H1 (cell line): ENCODE data around the gene ITM2A. TPM values are rescaled to one million over a fixed set of nuclear protein-coding genes. Genes with fewer than 3 reads are reported as not detected.

Source experiments
- CTCF ChIA-PET: fragments of 300-600 bp; sonication (Branson Sonifier 250); formaldehyde crosslinking; loops from one replicate; lab custom pipeline; 2021; ENCODE audit not compliant: partially characterized antibody; lab: Charles Lee
- POLR2A ChIA-PET: fragments of 300-600 bp; sonication (Branson Sonifier 250); formaldehyde crosslinking; loops from one replicate; lab custom pipeline; 2021; ENCODE audit warnings: inconsistent platforms; ENCODE audit not compliant: partially characterized antibody; lab: Charles Lee
- DNase-seq, 2 experiments: peaks; one replicate each; pipeline versions ENCODE4 v3.0.0 to v3.0.0-alpha.2; 2010 to 2022; ENCODE audit warnings: low spot score in 2 of 2, low read depth in 1 of 2, mixed read lengths in 1 of 2
- FAIRE-seq: peaks from 2 replicates; lab custom pipeline; 2011; peaks lifted over from hg19 to GRCh38; lab: Jason Lieb, UNC
- H2AFZ ChIP-seq: 2 replicates; pipeline ENCODE4 v1.8.1; 2012; ENCODE audit warnings: low read length, inconsistent platforms
- H2AK5ac ChIP-seq: 2 replicates; pipeline ENCODE4 v1.6.1; 2013; ENCODE audit warnings: low read depth, low read length
- H2BK120ac ChIP-seq: replicated peaks from 2 replicates; pipeline ENCODE3; 2013; ENCODE audit warnings: low read depth, low read length, inconsistent platforms
- H2BK12ac ChIP-seq: 2 replicates; pipeline ENCODE4 v1.6.1; 2013; ENCODE audit warnings: low read depth, low read length
- H2BK15ac ChIP-seq: 2 replicates; pipeline ENCODE4 v1.6.1; 2013; ENCODE audit warnings: low read length
- H2BK20ac ChIP-seq: 2 replicates; pipeline ENCODE4 v1.6.1; 2013; ENCODE audit warnings: low read length
- H2BK5ac ChIP-seq: 2 replicates; pipeline ENCODE4 v1.6.1; 2013; ENCODE audit warnings: low read depth, low read length
- H3K14ac ChIP-seq: 2 replicates; pipeline ENCODE4 v1.6.1; 2013; ENCODE audit warnings: inconsistent platforms; ENCODE audit not compliant: insufficient read length
- H3K18ac ChIP-seq: 2 replicates; pipeline ENCODE4 v1.6.1; 2013; ENCODE audit warnings: low read length; ENCODE audit errors: extremely low read depth
- H3K23ac ChIP-seq: 2 replicates; pipeline ENCODE4 v1.6.1; 2013; ENCODE audit warnings: inconsistent platforms; ENCODE audit not compliant: insufficient read length
- H3K23me2 ChIP-seq: 2 replicates; pipeline ENCODE4 v1.6.1; 2013; ENCODE audit warnings: low read depth, low read length
- H3K27ac ChIP-seq: 2 replicates; pipeline ENCODE4 v1.6.1; 2011; ENCODE audit warnings: low read depth, low read length, inconsistent platforms
- H3K27me3 ChIP-seq, 4 experiments: replicated peaks in 1 of 4; 1 replicate in 1 of 4; 2 replicates in 3 of 4; pipeline versions ENCODE4 v1.6.1 to v1.8.1; 2011 to 2013; ENCODE audit warnings: low read length in 3 of 4, mild to moderate bottlenecking in 3 of 4, inconsistent platforms in 2 of 4, mixed read lengths in 2 of 4, moderate library complexity in 1 of 4; ENCODE audit not compliant: control insufficient read depth in 3 of 4, insufficient read depth in 3 of 4; ENCODE audit errors: extremely low read depth in 1 of 4
- H3K36me3 ChIP-seq, 4 experiments: 2 replicates each; pipeline versions ENCODE4 v1.6.1 to v1.8.1; 2011 to 2013; ENCODE audit warnings: mild to moderate bottlenecking in 4 of 4, low read length in 3 of 4, moderate library complexity in 2 of 4, control low read depth in 1 of 4, inconsistent platforms in 1 of 4; ENCODE audit not compliant: insufficient read depth in 4 of 4, control insufficient read depth in 2 of 4
- H3K4ac ChIP-seq: replicated peaks from 2 replicates; pipeline ENCODE3; 2013; ENCODE audit warnings: low read length, low read depth, mixed read lengths, inconsistent platforms; ENCODE audit not compliant: insufficient read length
- H3K4me1 ChIP-seq, 4 experiments: replicated peaks in 1 of 4; 1 replicate in 1 of 4; 2 replicates in 3 of 4; pipeline versions ENCODE4 v1.6.1 to v1.8.1; 2011 to 2013; ENCODE audit warnings: low read length in 3 of 4, inconsistent platforms in 2 of 4, mixed read lengths in 1 of 4; ENCODE audit not compliant: insufficient read depth in 4 of 4, control insufficient read depth in 3 of 4
- H3K4me2 ChIP-seq, 2 experiments: 2 replicates each; pipeline versions ENCODE4 v1.6.1 to v1.8.1; 2011 to 2013; ENCODE audit warnings: low read depth in 2 of 2, low read length in 2 of 2, control low read depth in 1 of 2, inconsistent platforms in 1 of 2, mild to moderate bottlenecking in 1 of 2; ENCODE audit not compliant: insufficient read depth in 1 of 2
- H3K4me3 ChIP-seq, 4 experiments: fragments of 200-600, 300-600 bp in 1 of 4; sonication (generic), shearing (Covaris generic), sonication (Bioruptor Twin) in 1 of 4; 2 replicates each; pipeline versions ENCODE4 v1.5.1 to v1.8.1; 2011 to 2016; ENCODE audit warnings: low read length in 4 of 4, low read depth in 3 of 4, control low read depth in 2 of 4, inconsistent platforms in 2 of 4, mild to moderate bottlenecking in 2 of 4, mixed read lengths in 1 of 4, moderate library complexity in 1 of 4; ENCODE audit not compliant: insufficient read depth in 2 of 4; ENCODE audit errors: extremely low read depth in 1 of 4
- H3K56ac ChIP-seq: replicated peaks from 2 replicates; pipeline ENCODE3; 2013; ENCODE audit warnings: low read depth, mild to moderate bottlenecking, mixed read lengths, low read length, inconsistent platforms; ENCODE audit not compliant: insufficient read length
- H3K79me1 ChIP-seq: 2 replicates; pipeline ENCODE4 v1.6.1; 2013; ENCODE audit warnings: low read depth, low read length, control low read depth
- H3K79me2 ChIP-seq, 2 experiments: 2 replicates each; pipeline versions ENCODE4 v1.6.1 to v1.8.1; 2012 to 2013; ENCODE audit warnings: low read length in 2 of 2, mild to moderate bottlenecking in 2 of 2, inconsistent platforms in 1 of 2; ENCODE audit not compliant: insufficient read depth in 2 of 2, control insufficient read depth in 1 of 2
- H3K9ac ChIP-seq, 4 experiments: replicated peaks in 1 of 4; 1 replicate in 1 of 4; 2 replicates in 3 of 4; pipeline versions ENCODE4 v1.6.1 to v1.8.1; 2011 to 2013; ENCODE audit warnings: low read depth in 3 of 4, low read length in 3 of 4, control low read depth in 2 of 4, mild to moderate bottlenecking in 2 of 4, moderate library complexity in 2 of 4, inconsistent platforms in 1 of 4; ENCODE audit errors: extremely low read depth in 1 of 4
- H3K9me3 ChIP-seq, 2 experiments: 2 replicates each; pipeline versions ENCODE4 v1.6.1 to v1.8.1; 2012 to 2013; ENCODE audit warnings: mild to moderate bottlenecking in 2 of 2, moderate library complexity in 2 of 2, control low read depth in 1 of 2, inconsistent platforms in 1 of 2, low read depth in 1 of 2, low read length in 1 of 2, mixed read lengths in 1 of 2; ENCODE audit not compliant: insufficient read depth in 2 of 2
- H4K20me1 ChIP-seq, 2 experiments: replicated peaks in 1 of 2; 2 replicates each; pipeline versions ENCODE3 to v1.8.1; 2011 to 2013; ENCODE audit warnings: inconsistent platforms in 2 of 2, low read length in 2 of 2, mild to moderate bottlenecking in 1 of 2; ENCODE audit not compliant: insufficient read depth in 2 of 2, control insufficient read depth in 1 of 2
- H4K5ac ChIP-seq: 2 replicates; pipeline ENCODE4 v1.6.1; 2013; ENCODE audit warnings: low read length, low read depth, mixed read lengths, inconsistent platforms; ENCODE audit not compliant: insufficient read length
- H4K8ac ChIP-seq: 2 replicates; pipeline ENCODE4 v1.8.0; 2013; ENCODE audit warnings: mild to moderate bottlenecking, moderate library complexity, low read length, inconsistent platforms; ENCODE audit not compliant: insufficient read depth; ENCODE audit errors: extremely low read depth
- H4K91ac ChIP-seq: replicated peaks from 2 replicates; pipeline ENCODE3; 2013; ENCODE audit warnings: low read length, mixed read lengths, inconsistent platforms; ENCODE audit not compliant: insufficient read length
- RAD21 ChIP-seq, 2 experiments: IDR thresholded peaks in 1 of 2; conservative IDR thresholded peaks in 1 of 2; 2 replicates each; pipeline ENCODE4 v1.6.1; 2011; ENCODE audit warnings: low read depth in 2 of 2, low read length in 2 of 2, improper control_type of control experiment in 1 of 2, inconsistent platforms in 1 of 2, mild to moderate bottlenecking in 1 of 2, moderate library complexity in 1 of 2
- SIRT6 ChIP-seq: IDR thresholded peaks from one replicate; pipeline ENCODE4 v1.7.1; 2012; ENCODE audit warnings: low read length, inconsistent platforms
- WGBS, 2 experiments: shearing (Covaris generic) in 1 of 2; methylation state at CpG; one replicate each; pipeline versions ENCODE4 v1.1.6 to v1.1.7; 2013 to 2015; ENCODE audit warnings: low lambda C conversion rate in 2 of 2, mixed read lengths in 2 of 2, inconsistent platforms in 1 of 2, low coverage in 1 of 2, missing lambda C conversion rate in 1 of 2; ENCODE audit not compliant: insufficient replicate concordance in 2 of 2, insufficient coverage in 1 of 2, insufficient read length in 1 of 2; ENCODE audit errors: extremely low coverage in 1 of 2, missing lambda C conversion rate in 1 of 2; 5-methylcytosine and 5-hydroxymethylcytosine counted together
- polyA plus RNA-seq, 7 experiments: library from polyadenylated mRNA; depleted of rRNA in 3 of 7; stranded (reverse) in 5 of 7; unstranded in 2 of 7; fragments of >200 nt in 5 of 7; fragments of 200-250 nt in 2 of 7; gene quantifications; 1 replicate in 5 of 7; 2 replicates in 1 of 7; 4 replicates in 1 of 7; pipeline versions ENCODE4 v1.2.1 to v1.2.3, GENCODE V29; 2011 to 2013; ENCODE audit warnings: missing spikeins in 2 of 7, mixed read lengths in 2 of 7
- total RNA-seq: library from RNA; stranded (reverse); fragmentation: NEBNext Ultra II Directional; extraction: Animal tissue kit (Norgen Biotek cat#: 25700); gene quantifications from 2 replicates; pipeline ENCODE4 v1.2.1, GENCODE V29; 2021

Gene ITM2A
- total and polyA plus RNA-seq, 2 of the 8 experiments (the other 6 are each of a cell fraction or from before 2014, with no cell fraction given): 35.7 to 52.0 TPM

DNA sequence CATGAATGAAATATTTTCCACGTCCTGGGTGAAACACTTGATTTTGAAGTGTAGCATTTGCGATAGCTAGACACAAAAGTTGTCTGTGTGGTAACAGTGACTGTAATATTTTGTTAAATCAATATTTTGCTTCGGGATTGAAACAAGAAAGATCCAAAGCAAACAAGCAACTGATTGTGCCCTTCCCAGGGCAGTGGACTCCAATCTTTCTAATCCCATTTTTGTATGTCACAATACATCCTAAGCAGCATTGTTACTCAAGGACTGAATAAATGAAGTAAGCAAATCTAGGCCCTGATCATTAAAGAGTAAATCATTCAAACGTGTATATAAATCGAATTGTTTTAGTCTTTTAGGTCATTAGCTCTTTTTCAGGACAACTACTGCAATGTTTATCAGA is 2.8 kb downstream of the ITM2A start:
- 69% methylated on average over 4 of the region's 5 CpGs; no CpG with 5 or more reads in 1 of the 2 experiments for WGBS, 2 experiments
- no peak for FAIRE-seq
- no peak overlapping the region for H3K4ac ChIP-seq
- H3K14ac ChIP-seq: no peak overlapping the region
- no peaks in the 10 kb centered on the region for H3K9me3 ChIP-seq
- no peak overlapping the region for H3K23ac ChIP-seq
- no peak overlapping the region for H3K4me3 ChIP-seq
- ChIA-PET POLR2A (no interaction called here), CTCF (interaction anchor here (1.3 kb wide), 1 partner anchor 34 kb away, joined by 3 read pairs; no protein-coding TSS in a partner anchor)
- H2AK5ac ChIP-seq: no peak overlapping the region
- DNase-seq: no peak
- no peaks in the 10 kb centered on the region; the same call in 1 of the 2 replicates for H3K23me2 ChIP-seq
- no peak overlapping the region for H3K56ac ChIP-seq
- no peaks in the 10 kb centered on the region for H3K36me3 ChIP-seq
- H4K20me1 ChIP-seq: no peaks in the 10 kb centered on the region
- H3K27me3 ChIP-seq: no peaks in the 10 kb centered on the region
- H3K4me2 ChIP-seq: no peak overlapping the region
- H2AFZ ChIP-seq: no peak overlapping the region
- no peak overlapping the region for H3K18ac ChIP-seq
- no peak overlapping the region for H4K5ac ChIP-seq
- H2BK20ac ChIP-seq: no peak overlapping the region
- H2BK120ac ChIP-seq: no peak overlapping the region
- no peaks in the 10 kb centered on the region; a peak in 2 of 7 replicates for H3K4me1 ChIP-seq
- no peaks in the 10 kb centered on the region for H3K79me1 ChIP-seq
- no peak overlapping the region for H2BK15ac ChIP-seq
- no peak overlapping the region for H4K91ac ChIP-seq
- H3K27ac ChIP-seq: no peak overlapping the region
- no peak overlapping the region for H2BK5ac ChIP-seq
- no peak overlapping the region for H3K9ac ChIP-seq
- H3K79me2 ChIP-seq: no peaks in the 10 kb centered on the region; a peak in 1 of 4 replicates
- no peak overlapping the region for H4K8ac ChIP-seq
- no peak overlapping the region for H2BK12ac ChIP-seq
- TF ChIP-seq SIRT6 (no peak), RAD21 (IDR thresholded peaks at IDR 0.05 in 1 of 2, conservative IDR thresholded peaks at IDR 0.05 in 1 of 2; ENCODE audit: low read depth in 2 of 2, low read length in 2 of 2) (no peak)
